Lower leg skin (tissue), 4 donors: ENCODE measurements around the gene PEX11B. TPM values are rescaled to one million over a fixed set of nuclear protein-coding genes. Genes with fewer than 3 reads are reported as not detected.

Experiments
- DNase-seq, 2 donors: peaks; one replicate each; pipeline ENCODE4 v3.0.0-alpha.2; 2019; ENCODE audit warnings: low spot score in 2 of 2
- H3K4me3 ChIP-seq: fragments of 200-600 bp; sonication (generic); 2 replicates; pipeline ENCODE4 v1.5.1; 2017; ENCODE audit warnings: mild to moderate bottlenecking, low read depth; ENCODE audit not compliant: poor library complexity, severe bottlenecking
- CTCF ChIP-seq, 3 donors: fragments of 450-650 bp; IDR thresholded peaks; one replicate each; pipeline ENCODE4 v1.5.1; 2016; ENCODE audit warnings: antibody characterized with exemption in 3 of 3, mild to moderate bottlenecking in 3 of 3, moderate library complexity in 2 of 3
- POLR2A ChIP-seq, 2 donors: fragments of 450-650 bp; IDR thresholded peaks; one replicate each; pipeline ENCODE4 v1.6.1; 2016 to 2017; ENCODE audit warnings: antibody characterized with exemption in 2 of 2, mild to moderate bottlenecking in 1 of 2, moderate library complexity in 1 of 2
- WGBS, 2 donors: methylation state at CpG; one replicate each; pipeline ENCODE4 v1.1.5; 2018; 5-methylcytosine and 5-hydroxymethylcytosine counted together
- intact Hi-C: fragments of 100-400 bp; cut with DNase I; formaldehyde crosslinking; loops from one replicate; pipeline ENCODE4 v1.15.0; 2023; ENCODE audit warnings: low total_unique reads
- total RNA-seq, 4 donors: library from RNA; depleted of rRNA; stranded (reverse); fragments of >200 nt; gene quantifications; one replicate each; pipeline ENCODE4 v1.1.0, GENCODE V29; 2016

Gene PEX11B
- total RNA-seq, 4 donors from 2014 or later: 27.0 to 47.1 (median 30.2) TPM

GRCh38 chr1:145892486-145893087 is 25.9 kb downstream of the PEX11B start:
- intact Hi-C loops: no loop called here
- no peak overlapping the region for H3K4me3 ChIP-seq
- 37 to 50% methylated on average over 3 of the region's 3 CpGs for WGBS, 2 donors
- TF ChIP-seq POLR2A (IDR thresholded peaks at IDR 0.05) (no peak), CTCF (IDR thresholded peaks at IDR 0.05) (no peak)
- DNase-seq: peak in 1 of 2 donors; percentile 81

- intact Hi-C loops: no loop called here
Observed at GRCh38 chr1:145891587-145892485, 26.7 kb downstream of the PEX11B start.

GRCh38 chr1:145891143-145891542 is 27.4 kb downstream of the PEX11B start:
- intact Hi-C loops: no loop called here
- TF ChIP-seq POLR2A (IDR thresholded peaks at IDR 0.05) (no peak), CTCF (IDR thresholded peaks at IDR 0.05) (no peak)
- no peak overlapping the region for H3K4me3 ChIP-seq
- peak in 1 of 2 donors; percentile 43 for DNase-seq
- 24 to 35% methylated on average over 1 of the region's 1 CpG for WGBS, 2 donors

More at GRCh38 chr1:145891587-145892485, 26.7 kb downstream of the PEX11B start:
- peak in 1 of 3 donors; percentile 94 for TF ChIP-seq CTCF (IDR thresholded peaks at IDR 0.05)
- TF ChIP-seq POLR2A (IDR thresholded peaks at IDR 0.05): no peak
- WGBS, 2 donors: 1 to 3% methylated on average over 6 of the region's 6 CpGs
- no peak overlapping the region for H3K4me3 ChIP-seq
- DNase-seq: peak; percentile 94 to 98

GRCh38 chr1:145889722-145890121 is 28.8 kb downstream of the PEX11B start:
- no peak for TF ChIP-seq CTCF (IDR thresholded peaks at IDR 0.05)
- intact Hi-C loops: no loop called here
- no peak for DNase-seq
- 79% methylated on average over 3 of the region's 3 CpGs for WGBS, 2 donors
- H3K4me3 ChIP-seq: no peak overlapping the region

GRCh38 chr1:145887631-145888030 is 30.9 kb downstream of the PEX11B start:
- DNase-seq: no peak
- H3K4me3 ChIP-seq: no peak overlapping the region
- intact Hi-C loops: no loop called here
- TF ChIP-seq CTCF (IDR thresholded peaks at IDR 0.05): no peak
- TF ChIP-seq POLR2A (IDR thresholded peaks at IDR 0.05): no peak
- 77 to 83% methylated on average over 5 of the region's 5 CpGs for WGBS, 2 donors
